HG02678 (cell line): Measurements from ENCODE around the gene SIPA1L3.

Source experiments
- ATAC-seq: cut with Tn5 transposase; IDR thresholded peaks from one replicate; pipeline ENCODE4 v1.9.1; 2021; ENCODE audit warnings: mild to moderate bottlenecking, moderate library complexity; ENCODE audit not compliant: unreplicated experiment

SIPA1L3 gene

GRCh38 chr19:37946132-37946531 lies 39.1 kb downstream of the SIPA1L3 start:
- no peak for ATAC-seq

- ATAC-seq, result no peak
Measured at GRCh38 chr19:37947778-37948177, 40.8 kb downstream of the SIPA1L3 start.

- ATAC-seq, result no peak
Measured at GRCh38 chr19:37948362-37948761, 41.4 kb downstream of the SIPA1L3 start.

- no peak for ATAC-seq
Measured at GRCh38 chr19:37950471-37951175, 43.6 kb downstream of the SIPA1L3 start.

- ATAC-seq, result no peak
Measured at GRCh38 chr19:37951816-37952210, 44.8 kb downstream of the SIPA1L3 start.

- no peak for ATAC-seq
Measured at GRCh38 chr19:37953171-37953917, 46.3 kb downstream of the SIPA1L3 start.

- ATAC-seq, result no peak
Measured at GRCh38 chr19:37953918-37954303, 46.9 kb downstream of the SIPA1L3 start.

- no peak for ATAC-seq
Measured at GRCh38 chr19:37954421-37954874, 47.4 kb downstream of the SIPA1L3 start.

GRCh38 chr19:37955986-37956385 lies 49.0 kb downstream of the SIPA1L3 start:
- ATAC-seq, result no peak

GRCh38 chr19:37957176-37957575 lies 50.2 kb downstream of the SIPA1L3 start:
- ATAC-seq, result no peak

GRCh38 chr19:37959665-37960114 lies 52.7 kb downstream of the SIPA1L3 start:
- ATAC-seq, result no peak

GRCh38 chr19:37961198-37961597 lies 54.2 kb downstream of the SIPA1L3 start:
- no peak for ATAC-seq

- no peak for ATAC-seq
Measured at GRCh38 chr19:37963190-37963936, 56.4 kb downstream of the SIPA1L3 start.

- ATAC-seq, result no peak
Measured at GRCh38 chr19:37964109-37964508, 57.1 kb downstream of the SIPA1L3 start.

- no peak for ATAC-seq
Measured at GRCh38 chr19:37966211-37966661, 59.2 kb downstream of the SIPA1L3 start.

GRCh38 chr19:37966662-37967231 lies 59.7 kb downstream of the SIPA1L3 start:
- ATAC-seq, result no peak

- ATAC-seq, result no peak
Measured at GRCh38 chr19:37969695-37970094, 62.7 kb downstream of the SIPA1L3 start.

GRCh38 chr19:37970699-37971098 lies 63.7 kb downstream of the SIPA1L3 start:
- ATAC-seq, result no peak

- ATAC-seq, result no peak
Measured at GRCh38 chr19:37972803-37973202, 65.8 kb downstream of the SIPA1L3 start.

GRCh38 chr19:37973666-37974065 lies 66.7 kb downstream of the SIPA1L3 start:
- ATAC-seq, result no peak

- ATAC-seq, result no peak
Measured at GRCh38 chr19:37975071-37975470, 68.1 kb downstream of the SIPA1L3 start.
